LNCaP clone FGC (cell line): ENCODE measurements around the gene SLC16A5.
"Not testable (repeated sequence)": the region's sequence is repeated elsewhere in the genome, so short reads cannot be mapped to it uniquely, and the experiment has no call there.

Experiments used
- DNase-seq: peaks from one replicate; pipeline ENCODE4 v3.0.0-alpha.2; 2011; ENCODE audit warnings: low read depth
- H3K4me3 ChIP-seq: 2 replicates; pipeline ENCODE4 v1.5.1; 2011; ENCODE audit warnings: mild to moderate bottlenecking, low read depth, low read length, control low read depth
- CTCF ChIP-seq: IDR thresholded peaks from 2 replicates; pipeline ENCODE4 v1.5.1; 2012; ENCODE audit warnings: mild to moderate bottlenecking; ENCODE audit not compliant: control insufficient read depth, insufficient read depth; ENCODE audit errors: extremely low read depth

The SLC16A5 gene

GRCh38 chr17:75131278-75132017 lies 43.7 kb downstream of the SLC16A5 start, which contains the start of gene NT5C:
TSS of gene NT5C (minus strand) at chr17:75131742. CDS start at chr17:75131707, 35 bp downstream.
- peak; percentile 71 for TF ChIP-seq CTCF
- DNase-seq, result no peak
- peak within 1 kb of the TSS; percentile 84 for H3K4me3 ChIP-seq

- H3K4me3 ChIP-seq, result peak overlapping the region; percentile 84
- not testable (repeated sequence) for DNase-seq
Observed at GRCh38 chr17:75132018-75133000, 44.6 kb downstream of the SLC16A5 start.

GRCh38 chr17:75133001-75133400 lies 45.2 kb downstream of the SLC16A5 start:
- no peak overlapping the region for H3K4me3 ChIP-seq
- no peak for TF ChIP-seq CTCF
- peak; percentile 61 for DNase-seq

GRCh38 chr17:75133607-75134347 lies 46.0 kb downstream of the SLC16A5 start:
- H3K4me3 ChIP-seq, result not testable (repeated sequence)

GRCh38 chr17:75135452-75135851 lies 47.7 kb downstream of the SLC16A5 start:
- no peak overlapping the region for H3K4me3 ChIP-seq
- DNase-seq, result no peak
- TF ChIP-seq CTCF, result no peak

More at GRCh38 chr17:75133607-75134347, 46.0 kb downstream of the SLC16A5 start:
- DNase-seq, result not testable (repeated sequence)

- TF ChIP-seq CTCF, result no peak
- no peak overlapping the region for H3K4me3 ChIP-seq
- no peak for DNase-seq
Observed at GRCh38 chr17:75135946-75136345, 48.2 kb downstream of the SLC16A5 start.

- DNase-seq, H3K4me3 ChIP-seq: not testable (repeated sequence)
Observed at GRCh38 chr17:75137762-75138161, 50.0 kb downstream of the SLC16A5 start.

GRCh38 chr17:75138519-75138918 lies 50.8 kb downstream of the SLC16A5 start:
- no peak overlapping the region for H3K4me3 ChIP-seq
- no peak for DNase-seq
- no peak for TF ChIP-seq CTCF
